ENCODE measurements around the gene SLC4A5. TPM values are rescaled to one million over a fixed set of nuclear protein-coding genes. Genes with fewer than 3 reads are reported as not detected.

SLC4A5 gene
- total RNA-seq, 3 donors from 2014 or later, result 2.1 to 3.1 (median 2.1) TPM

DNA sequence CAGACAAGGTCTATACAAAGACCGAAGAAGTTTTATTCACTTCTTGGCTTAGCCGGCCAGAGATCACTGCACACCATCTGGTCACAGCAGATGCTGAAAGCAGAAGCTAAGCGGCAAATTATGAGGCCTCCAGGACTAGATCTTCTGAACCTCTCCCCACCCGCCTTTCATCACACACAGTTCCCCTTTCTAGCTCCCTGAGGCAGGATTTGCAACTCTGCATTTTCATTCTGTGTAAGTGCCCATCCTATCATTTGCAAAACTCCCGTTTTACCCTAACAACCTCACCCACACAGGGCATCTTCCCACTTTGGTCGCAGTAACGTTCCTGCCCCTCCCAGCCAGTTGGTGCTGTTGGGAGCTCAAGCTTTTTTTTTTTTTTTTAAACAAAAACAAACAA, 161.5 kb downstream of the SLC4A5 start:
- Histone ChIP-seq H3K4me3 (no peak overlapping the region), H3K4me1 (ENCODE audit: low read depth) (no peaks in the 10 kb centered on the region), H3K9me3 (no peaks in the 10 kb centered on the region), H3K36me3 (ENCODE audit: low read depth) (no peaks in the 10 kb centered on the region)
- DNase-seq (peak in 1 of 3 donors; percentile 48), ATAC-seq (peak; percentile 24)
- intact Hi-C loops (cut with DNase I, micrococcal nuclease), result no loop called here
- TF ChIP-seq, protein P1, sequence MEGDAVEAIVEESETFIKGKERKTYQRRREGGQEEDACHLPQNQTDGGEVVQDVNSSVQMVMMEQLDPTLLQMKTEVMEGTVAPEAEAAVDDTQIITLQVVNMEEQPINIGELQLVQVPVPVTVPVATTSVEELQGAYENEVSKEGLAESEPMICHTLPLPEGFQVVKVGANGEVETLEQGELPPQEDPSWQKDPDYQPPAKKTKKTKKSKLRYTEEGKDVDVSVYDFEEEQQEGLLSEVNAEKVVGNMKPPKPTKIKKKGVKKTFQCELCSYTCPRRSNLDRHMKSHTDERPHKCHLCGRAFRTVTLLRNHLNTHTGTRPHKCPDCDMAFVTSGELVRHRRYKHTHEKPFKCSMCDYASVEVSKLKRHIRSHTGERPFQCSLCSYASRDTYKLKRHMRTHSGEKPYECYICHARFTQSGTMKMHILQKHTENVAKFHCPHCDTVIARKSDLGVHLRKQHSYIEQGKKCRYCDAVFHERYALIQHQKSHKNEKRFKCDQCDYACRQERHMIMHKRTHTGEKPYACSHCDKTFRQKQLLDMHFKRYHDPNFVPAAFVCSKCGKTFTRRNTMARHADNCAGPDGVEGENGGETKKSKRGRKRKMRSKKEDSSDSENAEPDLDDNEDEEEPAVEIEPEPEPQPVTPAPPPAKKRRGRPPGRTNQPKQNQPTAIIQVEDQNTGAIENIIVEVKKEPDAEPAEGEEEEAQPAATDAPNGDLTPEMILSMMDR (IDR thresholded peaks at IDR 0.05), result no peak

- peak; percentile 27 to 57 (median 48) for DNase-seq
- intact Hi-C loops (cut with DNase I, micrococcal nuclease), result no loop called here
- Histone ChIP-seq H3K9me3 (no peaks in the 10 kb centered on the region), H3K4me1 (ENCODE audit: low read depth) (no peaks in the 10 kb centered on the region), H3K36me3 (ENCODE audit: low read depth) (no peaks in the 10 kb centered on the region), H3K4me3 (peak overlapping the region; percentile 76)
- TF ChIP-seq, protein P1 (IDR thresholded peaks at IDR 0.05), result no peak
- ATAC-seq, result peak; percentile 6
These were observed 164.0 kb downstream of the SLC4A5 start for GRCh38 chr2:74179063-74179865.

- DNase-seq (peak; percentile 98 to 99 (median 99)), ATAC-seq (peak; percentile 98)
- H3K36me3 ChIP-seq (ENCODE audit: low read depth), result no peaks in the 10 kb centered on the region
- peak within 1 kb of the TSS; percentile 76 for H3K4me3 ChIP-seq
- intact Hi-C loops (cut with DNase I, micrococcal nuclease), result no loop called here
- H3K4me1 ChIP-seq (ENCODE audit: low read depth), result no peaks in the 10 kb centered on the region
- no peaks in the 10 kb centered on the region for H3K9me3 ChIP-seq
- TF ChIP-seq, protein P1 (IDR thresholded peaks at IDR 0.05), result no peak
These were observed 164.8 kb downstream of the SLC4A5 start, which contains the start of gene MOB1A for GRCh38 chr2:74178211-74179062. TSS of gene MOB1A (minus strand) at chr2:74178879. CDS start at chr2:74178674, 205 bp downstream.

DNA sequence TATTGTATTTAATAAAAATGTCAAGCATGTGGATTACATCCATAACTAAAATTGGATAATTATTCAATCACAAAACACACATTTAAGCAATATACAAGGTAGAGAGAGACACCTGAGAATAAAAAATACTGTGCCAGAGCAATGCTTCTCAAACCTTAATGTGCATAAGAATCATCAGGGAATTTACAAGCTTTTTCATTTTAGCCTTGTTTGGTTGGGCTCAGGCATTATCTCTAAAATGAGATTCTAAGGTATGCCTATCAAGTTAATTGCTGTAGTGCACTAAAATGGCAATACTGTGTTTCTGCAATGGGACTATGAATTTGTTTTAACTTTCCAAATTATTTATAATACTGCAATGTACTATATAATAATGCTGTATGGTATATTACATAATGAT, 165.5 kb downstream of the SLC4A5 start:
- DNase-seq (no peak), ATAC-seq (no peak)
- Histone ChIP-seq H3K9me3 (no peaks in the 10 kb centered on the region), H3K4me1 (ENCODE audit: low read depth) (no peaks in the 10 kb centered on the region), H3K4me3 (peak overlapping the region; percentile 76), H3K36me3 (ENCODE audit: low read depth) (no peaks in the 10 kb centered on the region)
- intact Hi-C loops (cut with DNase I, micrococcal nuclease), result no loop called here
- TF ChIP-seq, protein P1 (IDR thresholded peaks at IDR 0.05), result no peak

DNA sequence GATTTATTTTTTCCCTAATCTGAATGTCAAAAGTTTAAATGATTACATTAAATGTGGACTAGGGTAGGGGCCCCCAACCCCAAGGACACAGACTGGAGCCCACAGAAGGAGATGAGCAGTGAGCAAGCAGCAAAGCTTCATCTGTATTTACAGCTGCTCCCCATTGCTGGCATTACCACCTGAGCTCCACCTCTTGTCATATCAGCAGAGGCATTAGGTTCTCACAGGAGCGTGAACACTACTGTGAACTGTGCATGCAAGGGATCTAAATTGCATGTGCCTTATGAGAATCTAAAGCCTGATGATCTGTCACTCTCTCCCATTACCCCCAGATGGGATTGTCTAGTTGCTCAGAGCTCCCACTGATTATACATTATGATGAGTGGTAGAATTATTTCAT, 168.3 kb downstream of the SLC4A5 start:
- intact Hi-C loops (cut with DNase I, micrococcal nuclease), result no loop called here
- H3K4me3 ChIP-seq, result no peak overlapping the region
- TF ChIP-seq, protein P1 (IDR thresholded peaks at IDR 0.05), result no peak
- H3K9me3 ChIP-seq, result no peaks in the 10 kb centered on the region
- ATAC-seq (no peak), DNase-seq (no peak)
- no peaks in the 10 kb centered on the region for H3K4me1 ChIP-seq (ENCODE audit: low read depth)
- H3K36me3 ChIP-seq (ENCODE audit: low read depth), result peaks cover 4% of the 10 kb centered on the region
